ENCODE results near the gene GRIN3B. TPM values are rescaled to one million over a fixed set of nuclear protein-coding genes. Genes with fewer than 3 reads are reported as not detected.
A peak's percentile ranks its signal among the peaks of the same experiment; 100 is the strongest.

The GRIN3B gene
- total and polyA plus RNA-seq, 4 donors = 0.22 to 1.5 (median 0.80) TPM

- peaks cover 43% of the 10 kb centered on the region for H3K4me1 ChIP-seq (ENCODE audit: control insufficient read depth, insufficient read depth, low read length)
- no peak for DNase-seq (ENCODE audit: low read depth in 4 of 6, low spot score in 6 of 6)
- no peaks in the 10 kb centered on the region for H3K27me3 ChIP-seq (ENCODE audit: control insufficient read depth, insufficient read depth, low read length)
- no peak overlapping the region for H3K4me3 ChIP-seq (ENCODE audit: low read depth, low read length)
- no peak overlapping the region for H3K27ac ChIP-seq (ENCODE audit: low read depth, low read length)
- no peaks in the 10 kb centered on the region for H3K9me3 ChIP-seq (ENCODE audit: control insufficient read depth, insufficient read depth, low read length)
- WGBS (ENCODE audit: insufficient coverage) = 95% methylated on average over 47 of the region's 49 CpGs
- H3K36me3 ChIP-seq (ENCODE audit: control insufficient read depth, insufficient read depth, low read length) = peaks cover 97% of the 10 kb centered on the region
Measured at GRCh38 chr19:1014161-1015060, 14.2 kb downstream of the GRIN3B start.

- no peak for DNase-seq (ENCODE audit: low read depth in 4 of 6, low spot score in 6 of 6)
- no peaks in the 10 kb centered on the region for H3K27me3 ChIP-seq (ENCODE audit: control insufficient read depth, insufficient read depth, low read length)
- H3K27ac ChIP-seq (ENCODE audit: low read depth, low read length) = peak overlapping the region; percentile 40
- peaks cover 96% of the 10 kb centered on the region for H3K36me3 ChIP-seq (ENCODE audit: control insufficient read depth, insufficient read depth, low read length)
- 92% methylated on average over 28 of the region's 29 CpGs for WGBS (ENCODE audit: insufficient coverage)
- peaks cover 51% of the 10 kb centered on the region for H3K4me1 ChIP-seq (ENCODE audit: control insufficient read depth, insufficient read depth, low read length)
- H3K4me3 ChIP-seq (ENCODE audit: low read depth, low read length) = no peak overlapping the region
- no peaks in the 10 kb centered on the region for H3K9me3 ChIP-seq (ENCODE audit: control insufficient read depth, insufficient read depth, low read length)
Measured at GRCh38 chr19:1015061-1015781, 15.0 kb downstream of the GRIN3B start.

GRCh38 chr19:1015782-1016646, 15.8 kb downstream of the GRIN3B start:
- DNase-seq (ENCODE audit: low read depth in 4 of 6, low spot score in 6 of 6) = peak in 1 of 6 donors; percentile 23
- WGBS (ENCODE audit: insufficient coverage) = 42% methylated on average over 31 of the region's 31 CpGs
- no peak overlapping the region for H3K4me3 ChIP-seq (ENCODE audit: low read depth, low read length)
- no peaks in the 10 kb centered on the region for H3K9me3 ChIP-seq (ENCODE audit: control insufficient read depth, insufficient read depth, low read length)
- H3K4me1 ChIP-seq (ENCODE audit: control insufficient read depth, insufficient read depth, low read length) = peaks cover 54% of the 10 kb centered on the region
- H3K27ac ChIP-seq (ENCODE audit: low read depth, low read length) = peak overlapping the region; percentile 40
- H3K36me3 ChIP-seq (ENCODE audit: control insufficient read depth, insufficient read depth, low read length) = peaks cover 88% of the 10 kb centered on the region
- no peaks in the 10 kb centered on the region for H3K27me3 ChIP-seq (ENCODE audit: control insufficient read depth, insufficient read depth, low read length)

- H3K4me1 ChIP-seq (ENCODE audit: control insufficient read depth, insufficient read depth, low read length) = peaks cover 57% of the 10 kb centered on the region
- no peak for DNase-seq (ENCODE audit: low read depth in 4 of 6, low spot score in 6 of 6)
- no peaks in the 10 kb centered on the region for H3K27me3 ChIP-seq (ENCODE audit: control insufficient read depth, insufficient read depth, low read length)
- no peaks in the 10 kb centered on the region for H3K9me3 ChIP-seq (ENCODE audit: control insufficient read depth, insufficient read depth, low read length)
- peaks cover 81% of the 10 kb centered on the region for H3K36me3 ChIP-seq (ENCODE audit: control insufficient read depth, insufficient read depth, low read length)
- H3K4me3 ChIP-seq (ENCODE audit: low read depth, low read length) = no peak overlapping the region
- WGBS (ENCODE audit: insufficient coverage) = 59% methylated on average over 12 of the region's 12 CpGs
- H3K27ac ChIP-seq (ENCODE audit: low read depth, low read length) = no peak overlapping the region
Measured at GRCh38 chr19:1016647-1017114, 16.5 kb downstream of the GRIN3B start.

- H3K27me3 ChIP-seq (ENCODE audit: control insufficient read depth, insufficient read depth, low read length) = no peaks in the 10 kb centered on the region
- no peak overlapping the region for H3K27ac ChIP-seq (ENCODE audit: low read depth, low read length)
- DNase-seq (ENCODE audit: low read depth in 4 of 6, low spot score in 6 of 6) = no peak
- no peaks in the 10 kb centered on the region for H3K9me3 ChIP-seq (ENCODE audit: control insufficient read depth, insufficient read depth, low read length)
- H3K4me1 ChIP-seq (ENCODE audit: control insufficient read depth, insufficient read depth, low read length) = peaks cover 61% of the 10 kb centered on the region
- peaks cover 75% of the 10 kb centered on the region for H3K36me3 ChIP-seq (ENCODE audit: control insufficient read depth, insufficient read depth, low read length)
- H3K4me3 ChIP-seq (ENCODE audit: low read depth, low read length) = no peak overlapping the region
- 70% methylated on average over 24 of the region's 24 CpGs for whole genome bisulfite sequencing (ENCODE audit: insufficient coverage)
Measured at GRCh38 chr19:1017115-1017905, 17.1 kb downstream of the GRIN3B start.

- no peak overlapping the region for H3K27ac ChIP-seq (ENCODE audit: low read depth, low read length)
- WGBS (ENCODE audit: insufficient coverage) = 93% methylated on average over 7 of the region's 9 CpGs
Measured at GRCh38 chr19:1017906-1018305, 17.7 kb downstream of the GRIN3B start.

GRCh38 chr19:1018393-1018792, 18.2 kb downstream of the GRIN3B start:
- Histone ChIP-seq H3K4me1 (ENCODE audit: control insufficient read depth, insufficient read depth, low read length) (peaks cover 61% of the 10 kb centered on the region), H3K4me3 (ENCODE audit: low read depth, low read length) (no peak overlapping the region), H3K27me3 (ENCODE audit: control insufficient read depth, insufficient read depth, low read length) (no peaks in the 10 kb centered on the region), H3K36me3 (ENCODE audit: control insufficient read depth, insufficient read depth, low read length) (peaks cover 64% of the 10 kb centered on the region), H3K27ac (ENCODE audit: low read depth, low read length) (no peak overlapping the region), H3K9me3 (ENCODE audit: control insufficient read depth, insufficient read depth, low read length) (no peaks in the 10 kb centered on the region)
- no peak for DNase-seq (ENCODE audit: low read depth in 4 of 6, low spot score in 6 of 6)
- 83% methylated on average over 3 of the region's 5 CpGs for WGBS (ENCODE audit: insufficient coverage)

More at GRCh38 chr19:1017906-1018305, 17.7 kb downstream of the GRIN3B start:
- DNase-seq (ENCODE audit: low read depth in 4 of 6, low spot score in 6 of 6) = no peak
- H3K36me3 ChIP-seq (ENCODE audit: control insufficient read depth, insufficient read depth, low read length) = peaks cover 69% of the 10 kb centered on the region
- no peaks in the 10 kb centered on the region for H3K9me3 ChIP-seq (ENCODE audit: control insufficient read depth, insufficient read depth, low read length)
- peaks cover 61% of the 10 kb centered on the region for H3K4me1 ChIP-seq (ENCODE audit: control insufficient read depth, insufficient read depth, low read length)
- H3K4me3 ChIP-seq (ENCODE audit: low read depth, low read length) = no peak overlapping the region
- H3K27me3 ChIP-seq (ENCODE audit: control insufficient read depth, insufficient read depth, low read length) = no peaks in the 10 kb centered on the region

GRCh38 chr19:1018932-1019615, 18.9 kb downstream of the GRIN3B start:
- no peak overlapping the region for H3K27ac ChIP-seq (ENCODE audit: low read depth, low read length)
- 71% methylated on average over 15 of the region's 17 CpGs for WGBS (ENCODE audit: insufficient coverage)
- no peak for DNase-seq (ENCODE audit: low read depth in 4 of 6, low spot score in 6 of 6)
- peaks cover 58% of the 10 kb centered on the region for H3K36me3 ChIP-seq (ENCODE audit: control insufficient read depth, insufficient read depth, low read length)
- H3K9me3 ChIP-seq (ENCODE audit: control insufficient read depth, insufficient read depth, low read length) = no peaks in the 10 kb centered on the region
- peaks cover 61% of the 10 kb centered on the region for H3K4me1 ChIP-seq (ENCODE audit: control insufficient read depth, insufficient read depth, low read length)
- H3K27me3 ChIP-seq (ENCODE audit: control insufficient read depth, insufficient read depth, low read length) = no peaks in the 10 kb centered on the region
- H3K4me3 ChIP-seq (ENCODE audit: low read depth, low read length) = no peak overlapping the region
